Transverse colon (tissue), 4 donors: Measurements from ENCODE around the gene PRKCH. TPM values are rescaled to one million over a fixed set of nuclear protein-coding genes. Genes with fewer than 3 reads are reported as not detected.

Experiments
- DNase-seq: peaks from one replicate; pipeline ENCODE4 v3.0.0-alpha.2; 2019
- H3K27ac ChIP-seq, 4 donors: fragments of 200-600 bp; sonication (generic); 2 replicates each; pipeline ENCODE4 v1.5.1; 2016 to 2018; ENCODE audit warnings: inconsistent platforms in 4 of 4
- H3K27me3 ChIP-seq: fragments of 200-600 bp; sonication (generic); 2 replicates; pipeline ENCODE4 v1.5.1; 2017; ENCODE audit warnings: inconsistent platforms
- H3K36me3 ChIP-seq, 4 donors: fragments of 200-600 bp; sonication (generic); 2 replicates each; pipeline ENCODE4 v1.5.1; 2017 to 2019; ENCODE audit warnings: inconsistent platforms in 4 of 4
- H3K4me1 ChIP-seq, 4 donors: fragments of 200-600 bp; sonication (generic); 2 replicates each; pipeline ENCODE4 v1.5.1; 2017 to 2020; ENCODE audit warnings: inconsistent platforms in 4 of 4
- H3K4me3 ChIP-seq, 4 donors: fragments of 200-600 bp; sonication (generic); 1 replicate in 1 of 4; 2 replicates in 3 of 4; pipeline versions ENCODE4 v1.5.1 to v1.6.1; 2017 to 2019; ENCODE audit warnings: inconsistent platforms in 4 of 4
- H3K9me3 ChIP-seq, 2 donors: fragments of 200-600 bp; sonication (generic); 2 replicates each; pipeline ENCODE4 v1.5.1; 2017 to 2019; ENCODE audit warnings: inconsistent platforms in 2 of 2
- CTCF ChIP-seq, 5 experiments: fragments of 200-600 bp in 3 of 5; fragments of 450-650 bp in 2 of 5; sonication (generic) in 3 of 5; IDR thresholded peaks; 1 replicate in 2 of 5; 2 replicates in 3 of 5; pipeline ENCODE4 v1.5.1; 2016 to 2017; ENCODE audit warnings: antibody characterized with exemption in 5 of 5, inconsistent platforms in 3 of 5, mild to moderate bottlenecking in 2 of 5, moderate library complexity in 1 of 5
- EP300 ChIP-seq: sonication (generic); formaldehyde crosslinking; IDR thresholded peaks from one replicate; pipeline ENCODE4 v1.6.1; 2017; ENCODE audit warnings: antibody characterized with exemption, low read depth
- POLR2A ChIP-seq: fragments of 450-650 bp; IDR thresholded peaks from one replicate; pipeline ENCODE4 v1.6.1; 2016; ENCODE audit warnings: antibody characterized with exemption, mild to moderate bottlenecking, moderate library complexity
- POLR2AphosphoS5 ChIP-seq, 3 donors: sonication (generic); formaldehyde crosslinking; IDR thresholded peaks; one replicate each; pipeline ENCODE4 v1.6.1; 2016; ENCODE audit warnings: antibody characterized with exemption in 3 of 3
- WGBS, 2 donors: methylation state at CpG; one replicate each; pipeline ENCODE4 v1.1.5; 2018; ENCODE audit warnings: low coverage in 1 of 2; 5-methylcytosine and 5-hydroxymethylcytosine counted together
- in situ Hi-C, 4 donors: fragments of 200-750 bp; cut with MboI; loops; one replicate each; pipeline versions ENCODE4 v1.15.0 to v1.15.1; 2017; ENCODE audit warnings: low sequenced_read_pairs in 3 of 4, low pct_ligation_motif_present in 1 of 4, low pct_unique_long_range_greater_than_20kb in 1 of 4
- intact Hi-C: fragments of 100-400 bp; cut with DNase I; formaldehyde crosslinking; loops from one replicate; pipeline ENCODE4 v1.15.1; 2023; ENCODE audit warnings: low total_unique reads
- total RNA-seq, 4 donors: library from RNA; depleted of rRNA; stranded (reverse); fragments of >200 nt; gene quantifications; one replicate each; pipeline ENCODE4 v1.1.0, GENCODE V29; 2016

The PRKCH gene
- total RNA-seq, 4 donors from 2014 or later: 12.4 to 38.9 (median 27.0) TPM

GRCh38 chr14:61330511-61330910 lies 9.1 kb downstream of the PRKCH start:
- H3K27ac ChIP-seq: peak overlapping the region in 3 of 4 donors; percentile 41 to 52 (median 45)
- WGBS, 2 donors: 67 to 71% methylated on average over 1 of the region's 1 CpG
- no peak for TF ChIP-seq EP300
- TF ChIP-seq CTCF (IDR thresholded peaks at IDR 0.05): no peak
- TF ChIP-seq POLR2AphosphoS5 (IDR thresholded peaks at IDR 0.05): no peak
- TF ChIP-seq POLR2A: no peak

GRCh38 chr14:61331992-61332657 lies 10.7 kb downstream of the PRKCH start:
- Histone ChIP-seq H3K4me3 (no peak overlapping the region), H3K9me3 (no peaks in the 10 kb centered on the region), H3K27ac (peak overlapping the region; percentile 18 to 59 (median 24)), H3K27me3 (no peaks in the 10 kb centered on the region), H3K4me1 (no peaks in the 10 kb centered on the region), H3K36me3 (no peaks in the 10 kb centered on the region)
- intact Hi-C loops: no loop called here
- in situ Hi-C loops: no loop called here
- 67 to 78% methylated on average over 4 of the region's 4 CpGs for WGBS, 2 donors
- no peak for DNase-seq
- TF ChIP-seq EP300 (no peak), CTCF (IDR thresholded peaks at IDR 0.05) (no peak), POLR2A (no peak), POLR2AphosphoS5 (IDR thresholded peaks at IDR 0.05) (no peak)

More at GRCh38 chr14:61330511-61330910, 9.1 kb downstream of the PRKCH start:
- intact Hi-C loops: no loop called here
- in situ Hi-C loops: no loop called here
- Histone ChIP-seq H3K9me3 (no peaks in the 10 kb centered on the region), H3K4me3 (no peak overlapping the region), H3K27me3 (no peaks in the 10 kb centered on the region), H3K36me3 (no peaks in the 10 kb centered on the region), H3K4me1 (no peaks in the 10 kb centered on the region)
- no peak for DNase-seq

- intact Hi-C loops (no loop called here), in situ Hi-C loops (no loop called here)
- no peaks in the 10 kb centered on the region for H3K4me1 ChIP-seq
- H3K9me3 ChIP-seq: no peaks in the 10 kb centered on the region
- TF ChIP-seq POLR2AphosphoS5 (IDR thresholded peaks at IDR 0.05) (no peak), CTCF (IDR thresholded peaks at IDR 0.05) (no peak), EP300 (no peak), POLR2A (no peak)
- peak overlapping the region; percentile 18 to 59 (median 24) for H3K27ac ChIP-seq
- DNase-seq: no peak
- 78 to 84% methylated on average over 5 to 8 of the region's 8 CpGs for WGBS, 2 donors
- no peak overlapping the region for H3K4me3 ChIP-seq
- no peaks in the 10 kb centered on the region for H3K27me3 ChIP-seq
- H3K36me3 ChIP-seq: no peaks in the 10 kb centered on the region
Observed at GRCh38 chr14:61332658-61333029, 11.3 kb downstream of the PRKCH start.

GRCh38 chr14:61333087-61333486 lies 11.7 kb downstream of the PRKCH start:
- Histone ChIP-seq H3K4me3 (no peak overlapping the region), H3K36me3 (no peaks in the 10 kb centered on the region), H3K27ac (peak overlapping the region; percentile 13 to 59 (median 22)), H3K27me3 (no peaks in the 10 kb centered on the region), H3K9me3 (no peaks in the 10 kb centered on the region), H3K4me1 (no peaks in the 10 kb centered on the region)
- WGBS, 2 donors: 79 to 90% methylated on average over 1 of the region's 1 CpG
- in situ Hi-C loops (no loop called here), intact Hi-C loops (no loop called here)
- no peak for DNase-seq
- TF ChIP-seq EP300 (no peak), POLR2AphosphoS5 (IDR thresholded peaks at IDR 0.05) (no peak), CTCF (IDR thresholded peaks at IDR 0.05) (no peak), POLR2A (no peak)
